H1 (cell line): ENCODE results near the gene CTNNA3. TPM values are rescaled to one million over a fixed set of nuclear protein-coding genes. Genes with fewer than 3 reads are reported as not detected.

Experiments used
- CTCF ChIA-PET: fragments of 300-600 bp; sonication (Branson Sonifier 250); formaldehyde crosslinking; loops from one replicate; lab custom pipeline; 2021; ENCODE audit not compliant: partially characterized antibody; lab: Charles Lee
- POLR2A ChIA-PET: fragments of 300-600 bp; sonication (Branson Sonifier 250); formaldehyde crosslinking; loops from one replicate; lab custom pipeline; 2021; ENCODE audit warnings: inconsistent platforms; ENCODE audit not compliant: partially characterized antibody; lab: Charles Lee
- DNase-seq, 2 experiments: peaks; one replicate each; pipeline versions ENCODE4 v3.0.0 to v3.0.0-alpha.2; 2010 to 2022; ENCODE audit warnings: low spot score in 2 of 2, low read depth in 1 of 2, mixed read lengths in 1 of 2
- FAIRE-seq: peaks from 2 replicates; lab custom pipeline; 2011; peaks lifted over from hg19 to GRCh38; lab: Jason Lieb, UNC
- H2AFZ ChIP-seq: 2 replicates; pipeline ENCODE4 v1.8.1; 2012; ENCODE audit warnings: low read length, inconsistent platforms
- H2AK5ac ChIP-seq: 2 replicates; pipeline ENCODE4 v1.6.1; 2013; ENCODE audit warnings: low read depth, low read length
- H2BK120ac ChIP-seq: replicated peaks from 2 replicates; pipeline ENCODE3; 2013; ENCODE audit warnings: low read depth, low read length, inconsistent platforms
- H2BK12ac ChIP-seq: 2 replicates; pipeline ENCODE4 v1.6.1; 2013; ENCODE audit warnings: low read depth, low read length
- H2BK15ac ChIP-seq: 2 replicates; pipeline ENCODE4 v1.6.1; 2013; ENCODE audit warnings: low read length
- H2BK20ac ChIP-seq: 2 replicates; pipeline ENCODE4 v1.6.1; 2013; ENCODE audit warnings: low read length
- H2BK5ac ChIP-seq: 2 replicates; pipeline ENCODE4 v1.6.1; 2013; ENCODE audit warnings: low read depth, low read length
- H3K14ac ChIP-seq: 2 replicates; pipeline ENCODE4 v1.6.1; 2013; ENCODE audit warnings: inconsistent platforms; ENCODE audit not compliant: insufficient read length
- H3K18ac ChIP-seq: 2 replicates; pipeline ENCODE4 v1.6.1; 2013; ENCODE audit warnings: low read length; ENCODE audit errors: extremely low read depth
- H3K23ac ChIP-seq: 2 replicates; pipeline ENCODE4 v1.6.1; 2013; ENCODE audit warnings: inconsistent platforms; ENCODE audit not compliant: insufficient read length
- H3K23me2 ChIP-seq: 2 replicates; pipeline ENCODE4 v1.6.1; 2013; ENCODE audit warnings: low read depth, low read length
- H3K27ac ChIP-seq: 2 replicates; pipeline ENCODE4 v1.6.1; 2011; ENCODE audit warnings: low read depth, low read length, inconsistent platforms
- H3K27me3 ChIP-seq, 4 experiments: replicated peaks in 1 of 4; 1 replicate in 1 of 4; 2 replicates in 3 of 4; pipeline versions ENCODE4 v1.6.1 to v1.8.1; 2011 to 2013; ENCODE audit warnings: low read length in 3 of 4, mild to moderate bottlenecking in 3 of 4, inconsistent platforms in 2 of 4, mixed read lengths in 2 of 4, moderate library complexity in 1 of 4; ENCODE audit not compliant: control insufficient read depth in 3 of 4, insufficient read depth in 3 of 4; ENCODE audit errors: extremely low read depth in 1 of 4
- H3K36me3 ChIP-seq, 4 experiments: 2 replicates each; pipeline versions ENCODE4 v1.6.1 to v1.8.1; 2011 to 2013; ENCODE audit warnings: mild to moderate bottlenecking in 4 of 4, low read length in 3 of 4, moderate library complexity in 2 of 4, control low read depth in 1 of 4, inconsistent platforms in 1 of 4; ENCODE audit not compliant: insufficient read depth in 4 of 4, control insufficient read depth in 2 of 4
- H3K4ac ChIP-seq: replicated peaks from 2 replicates; pipeline ENCODE3; 2013; ENCODE audit warnings: low read length, low read depth, mixed read lengths, inconsistent platforms; ENCODE audit not compliant: insufficient read length
- H3K4me1 ChIP-seq, 4 experiments: replicated peaks in 1 of 4; 1 replicate in 1 of 4; 2 replicates in 3 of 4; pipeline versions ENCODE4 v1.6.1 to v1.8.1; 2011 to 2013; ENCODE audit warnings: low read length in 3 of 4, inconsistent platforms in 2 of 4, mixed read lengths in 1 of 4; ENCODE audit not compliant: insufficient read depth in 4 of 4, control insufficient read depth in 3 of 4
- H3K4me2 ChIP-seq, 2 experiments: 2 replicates each; pipeline versions ENCODE4 v1.6.1 to v1.8.1; 2011 to 2013; ENCODE audit warnings: low read depth in 2 of 2, low read length in 2 of 2, control low read depth in 1 of 2, inconsistent platforms in 1 of 2, mild to moderate bottlenecking in 1 of 2; ENCODE audit not compliant: insufficient read depth in 1 of 2
- H3K4me3 ChIP-seq, 4 experiments: fragments of 200-600, 300-600 bp in 1 of 4; sonication (generic), shearing (Covaris generic), sonication (Bioruptor Twin) in 1 of 4; 2 replicates each; pipeline versions ENCODE4 v1.5.1 to v1.8.1; 2011 to 2016; ENCODE audit warnings: low read length in 4 of 4, low read depth in 3 of 4, control low read depth in 2 of 4, inconsistent platforms in 2 of 4, mild to moderate bottlenecking in 2 of 4, mixed read lengths in 1 of 4, moderate library complexity in 1 of 4; ENCODE audit not compliant: insufficient read depth in 2 of 4; ENCODE audit errors: extremely low read depth in 1 of 4
- H3K56ac ChIP-seq: replicated peaks from 2 replicates; pipeline ENCODE3; 2013; ENCODE audit warnings: low read depth, mild to moderate bottlenecking, mixed read lengths, low read length, inconsistent platforms; ENCODE audit not compliant: insufficient read length
- H3K79me1 ChIP-seq: 2 replicates; pipeline ENCODE4 v1.6.1; 2013; ENCODE audit warnings: low read depth, low read length, control low read depth
- H3K79me2 ChIP-seq, 2 experiments: 2 replicates each; pipeline versions ENCODE4 v1.6.1 to v1.8.1; 2012 to 2013; ENCODE audit warnings: low read length in 2 of 2, mild to moderate bottlenecking in 2 of 2, inconsistent platforms in 1 of 2; ENCODE audit not compliant: insufficient read depth in 2 of 2, control insufficient read depth in 1 of 2
- H3K9ac ChIP-seq, 4 experiments: replicated peaks in 1 of 4; 1 replicate in 1 of 4; 2 replicates in 3 of 4; pipeline versions ENCODE4 v1.6.1 to v1.8.1; 2011 to 2013; ENCODE audit warnings: low read depth in 3 of 4, low read length in 3 of 4, control low read depth in 2 of 4, mild to moderate bottlenecking in 2 of 4, moderate library complexity in 2 of 4, inconsistent platforms in 1 of 4; ENCODE audit errors: extremely low read depth in 1 of 4
- H3K9me3 ChIP-seq, 2 experiments: 2 replicates each; pipeline versions ENCODE4 v1.6.1 to v1.8.1; 2012 to 2013; ENCODE audit warnings: mild to moderate bottlenecking in 2 of 2, moderate library complexity in 2 of 2, control low read depth in 1 of 2, inconsistent platforms in 1 of 2, low read depth in 1 of 2, low read length in 1 of 2, mixed read lengths in 1 of 2; ENCODE audit not compliant: insufficient read depth in 2 of 2
- H4K20me1 ChIP-seq, 2 experiments: replicated peaks in 1 of 2; 2 replicates each; pipeline versions ENCODE3 to v1.8.1; 2011 to 2013; ENCODE audit warnings: inconsistent platforms in 2 of 2, low read length in 2 of 2, mild to moderate bottlenecking in 1 of 2; ENCODE audit not compliant: insufficient read depth in 2 of 2, control insufficient read depth in 1 of 2
- H4K5ac ChIP-seq: 2 replicates; pipeline ENCODE4 v1.6.1; 2013; ENCODE audit warnings: low read length, low read depth, mixed read lengths, inconsistent platforms; ENCODE audit not compliant: insufficient read length
- H4K8ac ChIP-seq: 2 replicates; pipeline ENCODE4 v1.8.0; 2013; ENCODE audit warnings: mild to moderate bottlenecking, moderate library complexity, low read length, inconsistent platforms; ENCODE audit not compliant: insufficient read depth; ENCODE audit errors: extremely low read depth
- H4K91ac ChIP-seq: replicated peaks from 2 replicates; pipeline ENCODE3; 2013; ENCODE audit warnings: low read length, mixed read lengths, inconsistent platforms; ENCODE audit not compliant: insufficient read length
- CHD1 ChIP-seq: IDR thresholded peaks from 2 replicates; pipeline ENCODE4 v1.6.1; 2012; ENCODE audit warnings: low read depth, low read length, improper control_type of control experiment
- CTBP2 ChIP-seq: IDR thresholded peaks from 2 replicates; pipeline ENCODE4 v1.7.0; 2011; ENCODE audit warnings: borderline replicate concordance, mild to moderate bottlenecking, moderate library complexity, mixed read lengths, low read length; ENCODE audit not compliant: insufficient read depth, insufficient read length
- CTCF ChIP-seq, 3 experiments: IDR thresholded peaks; 1 replicate in 2 of 3; 2 replicates in 1 of 3; pipeline versions ENCODE4 v1.5.1 to v1.6.1; 2011; ENCODE audit warnings: low read length in 3 of 3, mild to moderate bottlenecking in 3 of 3, inconsistent platforms in 2 of 3, low read depth in 1 of 3, moderate library complexity in 1 of 3; ENCODE audit not compliant: insufficient read depth in 1 of 3; ENCODE audit errors: control extremely low read depth in 1 of 3
- HDAC2 ChIP-seq, 2 experiments: fragments of 300-600 bp in 1 of 2; sonication (generic) in 1 of 2; IDR thresholded peaks; 2 replicates each; pipeline ENCODE4 v1.6.1; 2011 to 2012; ENCODE audit warnings: low read depth in 2 of 2, low read length in 2 of 2, mild to moderate bottlenecking in 2 of 2, moderate library complexity in 2 of 2, borderline replicate concordance in 1 of 2, inconsistent platforms in 1 of 2
- JUN ChIP-seq: IDR thresholded peaks from 2 replicates; pipeline ENCODE4 v1.6.1; 2011; ENCODE audit warnings: low read depth, mild to moderate bottlenecking, improper control_type of control experiment, low read length
- KDM5A ChIP-seq: fragments of 200-600 bp; IDR thresholded peaks from 2 replicates; pipeline ENCODE4 v1.7.1; 2012; ENCODE audit warnings: mild to moderate bottlenecking, low read length, inconsistent platforms, mixed read lengths
- PHF8 ChIP-seq: fragments of 200-600 bp; sonication (generic); conservative IDR thresholded peaks from 2 replicates; pipeline ENCODE4 v1.7.1; 2012; ENCODE audit warnings: low read depth, mild to moderate bottlenecking, inconsistent platforms, low read length, moderate library complexity
- POLR2AphosphoS5 ChIP-seq: IDR thresholded peaks from 2 replicates; pipeline ENCODE4 v1.6.1; 2011; ENCODE audit warnings: low read depth, low read length
- RAD21 ChIP-seq, 2 experiments: IDR thresholded peaks in 1 of 2; conservative IDR thresholded peaks in 1 of 2; 2 replicates each; pipeline ENCODE4 v1.6.1; 2011; ENCODE audit warnings: low read depth in 2 of 2, low read length in 2 of 2, improper control_type of control experiment in 1 of 2, inconsistent platforms in 1 of 2, mild to moderate bottlenecking in 1 of 2, moderate library complexity in 1 of 2
- SRF ChIP-seq: IDR thresholded peaks from 2 replicates; pipeline ENCODE4 v1.6.1; 2011; ENCODE audit warnings: mild to moderate bottlenecking, low read depth, low read length, moderate library complexity
- WGBS, 2 experiments: shearing (Covaris generic) in 1 of 2; methylation state at CpG; one replicate each; pipeline versions ENCODE4 v1.1.6 to v1.1.7; 2013 to 2015; ENCODE audit warnings: low lambda C conversion rate in 2 of 2, mixed read lengths in 2 of 2, inconsistent platforms in 1 of 2, low coverage in 1 of 2, missing lambda C conversion rate in 1 of 2; ENCODE audit not compliant: insufficient replicate concordance in 2 of 2, insufficient coverage in 1 of 2, insufficient read length in 1 of 2; ENCODE audit errors: extremely low coverage in 1 of 2, missing lambda C conversion rate in 1 of 2; 5-methylcytosine and 5-hydroxymethylcytosine counted together
- polyA plus RNA-seq, 7 experiments: library from polyadenylated mRNA; depleted of rRNA in 3 of 7; stranded (reverse) in 5 of 7; unstranded in 2 of 7; fragments of >200 nt in 5 of 7; fragments of 200-250 nt in 2 of 7; gene quantifications; 1 replicate in 5 of 7; 2 replicates in 1 of 7; 4 replicates in 1 of 7; pipeline versions ENCODE4 v1.2.1 to v1.2.3, GENCODE V29; 2011 to 2013; ENCODE audit warnings: missing spikeins in 2 of 7, mixed read lengths in 2 of 7
- total RNA-seq: library from RNA; stranded (reverse); fragmentation: NEBNext Ultra II Directional; extraction: Animal tissue kit (Norgen Biotek cat#: 25700); gene quantifications from 2 replicates; pipeline ENCODE4 v1.2.1, GENCODE V29; 2021

Gene CTNNA3
- total and polyA plus RNA-seq, 2 of the 8 experiments (the other 6 are each of a cell fraction or from before 2014, with no cell fraction given), result 1.3 to 1.5 TPM

DNA sequence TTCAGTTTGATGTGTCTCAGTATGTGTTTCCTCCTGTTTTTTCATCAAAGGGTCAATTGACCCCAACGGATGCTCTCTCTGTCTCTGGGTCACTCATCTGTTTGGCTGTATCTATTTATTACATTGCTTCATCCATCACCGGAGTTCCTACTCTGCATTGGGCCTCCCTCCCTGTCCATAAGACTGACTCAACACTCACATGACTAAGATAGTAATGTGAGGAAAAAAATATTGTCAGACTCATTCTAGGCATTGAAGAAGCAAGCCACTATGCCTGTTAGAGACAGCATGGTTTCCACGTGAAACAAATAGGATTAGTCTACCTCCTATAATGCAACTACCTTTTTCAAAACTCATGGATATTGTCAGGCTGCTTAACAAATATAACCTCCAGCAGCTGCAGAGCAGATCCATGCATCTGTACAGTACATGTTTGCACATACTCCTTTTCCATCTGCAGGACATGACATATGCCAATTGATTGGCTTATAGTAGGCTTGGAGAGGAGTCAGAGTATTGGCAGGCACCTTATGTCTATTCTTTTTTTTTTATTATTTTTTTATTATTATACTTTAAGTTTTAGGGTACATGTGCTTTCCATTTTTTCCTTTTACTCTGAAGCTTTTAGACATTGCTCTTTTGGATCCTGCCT lies 495.0 kb downstream of the CTNNA3 start:
- Histone ChIP-seq H3K9ac (no peak overlapping the region), H3K23ac (no peak overlapping the region), H4K91ac (no peak overlapping the region), H3K27ac (no peak overlapping the region), H2BK5ac (no peak overlapping the region), H3K9me3 (no peaks in the 10 kb centered on the region), H2AK5ac (no peak overlapping the region), H3K79me1 (no peaks in the 10 kb centered on the region), H3K4me2 (no peak overlapping the region), H4K20me1 (no peaks in the 10 kb centered on the region), H3K4me3 (no peak overlapping the region), H3K27me3 (no peaks in the 10 kb centered on the region), H3K18ac (no peak overlapping the region), H3K23me2 (no peaks in the 10 kb centered on the region), H3K56ac (no peak overlapping the region), H3K14ac (no peak overlapping the region), H2AFZ (no peak overlapping the region), H2BK15ac (no peak overlapping the region), H2BK20ac (no peak overlapping the region), H3K36me3 (no peaks in the 10 kb centered on the region), H3K4me1 (no peaks in the 10 kb centered on the region), H4K5ac (no peak overlapping the region), H2BK12ac (no peak overlapping the region), H3K79me2 (no peaks in the 10 kb centered on the region), H3K4ac (no peak overlapping the region), H2BK120ac (no peak overlapping the region), H4K8ac (no peak overlapping the region)
- FAIRE-seq (no peak), DNase-seq (no peak)
- ChIA-PET POLR2A (no interaction called here), CTCF (no interaction called here)
- WGBS, 2 experiments, result 75% methylated on average over 3 of the region's 3 CpGs; no CpG with 5 or more reads in 1 of the 2 experiments
- TF ChIP-seq SRF (no peak), POLR2AphosphoS5 (no peak), PHF8 (no peak), CTCF (IDR thresholded peaks at IDR 0.05; ENCODE audit: control extremely low read depth in 1 of 3, insufficient read depth in 1 of 3, low read depth in 1 of 3, low read length in 3 of 3) (no peak), HDAC2 (IDR thresholded peaks at IDR 0.05; ENCODE audit: borderline replicate concordance in 1 of 2, low read depth in 2 of 2, low read length in 2 of 2) (no peak), KDM5A (no peak), JUN (no peak), CHD1 (no peak), CTBP2 (no peak), RAD21 (IDR thresholded peaks at IDR 0.05 in 1 of 2, conservative IDR thresholded peaks at IDR 0.05 in 1 of 2; ENCODE audit: low read depth in 2 of 2, low read length in 2 of 2) (no peak)
